DLD1 (cell line): ENCODE measurements around the gene PDE1A.
"Not testable (repeated sequence)": the region's sequence is repeated elsewhere in the genome, so short reads cannot be mapped to it uniquely, and the experiment has no call there.

ENCODE experiments used
- in situ Hi-C: cut with HindIII; loops from 2 replicates; pipeline ENCODE4 v1.10.0; 2017; ENCODE audit warnings: low sequenced_read_pairs

Gene PDE1A

GRCh38 chr2:182291296-182291695 is 135.5 kb downstream of the PDE1A start:
- in situ Hi-C loops, result no loop called here

- in situ Hi-C loops, result no loop called here
Observed at GRCh38 chr2:182283512-182283911, 143.3 kb downstream of the PDE1A start.

DNA sequence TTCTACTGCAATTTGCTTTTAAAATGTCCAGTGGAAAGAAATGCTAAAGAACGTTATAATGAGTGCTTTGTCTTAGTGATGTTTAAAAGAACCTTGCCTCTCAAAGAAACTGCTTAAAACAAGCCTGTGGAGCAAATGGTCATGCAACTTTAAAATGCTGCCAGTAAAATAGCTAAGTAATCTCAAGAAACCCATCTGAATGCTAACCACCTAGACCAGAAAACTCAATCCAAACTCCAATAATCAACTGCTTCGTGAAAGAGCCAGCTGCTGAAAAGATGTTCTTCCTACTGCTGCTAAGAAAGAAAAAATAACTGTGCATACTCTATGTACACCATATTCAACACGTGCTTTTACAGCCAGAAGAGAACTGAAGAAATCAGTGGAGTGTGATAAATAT is 145.6 kb downstream of the PDE1A start:
- in situ Hi-C loops, result no loop called here

DNA sequence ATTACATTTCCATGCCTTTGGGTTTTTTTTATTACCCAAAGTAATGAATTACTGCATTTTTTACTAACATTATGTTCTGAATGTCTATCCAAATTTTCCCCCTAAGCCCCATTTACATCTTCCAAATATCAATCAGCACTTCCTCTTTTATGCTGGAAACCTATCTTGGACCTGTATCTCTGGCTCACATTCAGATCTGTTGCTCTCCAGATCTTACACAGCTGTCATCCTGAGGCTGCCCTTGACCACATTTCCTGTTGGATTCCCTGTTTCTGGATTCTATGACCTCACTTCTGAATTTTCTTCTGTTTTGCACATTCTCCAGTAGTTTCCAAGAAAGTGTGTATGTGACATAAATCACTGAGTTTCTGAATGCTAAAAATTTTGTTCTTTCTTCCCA is 146.7 kb downstream of the PDE1A start:
- in situ Hi-C loops, result no loop called here

GRCh38 chr2:182276662-182277061 is 150.2 kb downstream of the PDE1A start:
- in situ Hi-C loops, result not testable (repeated sequence)

DNA sequence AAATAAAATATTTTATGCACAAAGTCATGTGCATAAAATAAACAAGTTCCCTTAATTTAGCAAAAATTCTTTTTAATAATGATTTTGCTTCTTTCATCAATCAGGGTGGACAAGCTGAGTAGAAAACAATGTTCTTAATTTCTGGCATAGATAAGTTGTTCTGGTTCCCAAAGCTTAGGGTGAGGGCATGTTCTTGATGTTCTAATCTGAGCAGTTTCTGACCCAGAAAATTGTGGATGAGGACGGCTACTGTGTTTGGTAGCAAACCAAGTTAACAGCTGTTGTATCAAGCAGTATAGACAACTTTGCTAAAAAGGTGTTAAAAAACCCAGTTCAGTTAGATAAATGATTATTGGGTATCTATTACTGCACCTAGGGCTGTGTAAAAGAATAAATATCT is 158.9 kb downstream of the PDE1A start:
- in situ Hi-C loops, result no loop called here

DNA sequence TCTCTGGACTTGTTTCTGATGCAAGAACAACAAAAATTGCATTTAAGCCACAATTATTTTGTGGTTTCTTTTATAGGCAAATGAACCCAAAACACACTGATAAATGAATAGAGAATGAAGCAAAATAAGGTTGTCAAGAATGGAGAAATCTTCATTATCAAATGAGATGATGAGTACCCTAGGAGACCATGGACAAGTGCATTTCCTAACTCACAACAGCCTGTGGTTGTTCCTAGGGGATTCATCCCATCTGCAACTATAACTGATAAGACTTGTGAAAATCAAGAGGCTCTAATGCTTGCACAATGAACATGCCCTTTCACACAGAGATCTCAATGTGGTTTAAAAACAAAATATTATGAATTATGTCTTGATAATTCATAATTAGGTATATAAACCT is 159.9 kb downstream of the PDE1A start:
- in situ Hi-C loops, result no loop called here

GRCh38 chr2:182265718-182266117 is 161.1 kb downstream of the PDE1A start:
- in situ Hi-C loops, result no loop called here

DNA sequence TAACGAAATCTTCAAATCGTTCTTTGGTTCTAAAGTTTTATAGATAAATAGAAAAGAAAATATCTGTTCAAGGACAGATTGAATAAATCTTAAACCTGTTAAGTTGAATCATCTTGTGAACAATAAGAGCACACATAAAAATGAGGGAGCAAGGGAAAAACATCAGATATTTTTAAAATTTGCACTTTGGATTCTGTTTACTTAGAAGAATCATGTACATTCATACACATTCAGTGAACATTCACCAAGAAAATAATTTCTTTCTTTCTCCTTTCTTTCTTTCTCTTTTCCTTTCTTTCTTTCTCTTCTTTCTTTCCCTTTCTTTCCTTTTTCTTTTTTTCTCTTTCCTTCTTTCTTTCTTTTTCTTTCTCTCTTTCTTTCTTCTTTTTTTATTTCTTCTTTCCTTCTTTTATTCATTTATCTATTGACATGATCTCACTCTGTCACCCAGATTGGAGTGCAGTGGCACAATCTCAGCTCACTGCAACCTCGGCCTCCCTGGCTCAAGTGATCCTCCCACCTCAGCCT is 164.9 kb downstream of the PDE1A start:
- in situ Hi-C loops, result no loop called here

GRCh38 chr2:182259629-182260150 is 167.1 kb downstream of the PDE1A start:
- in situ Hi-C loops, result no loop called here

- in situ Hi-C loops, result no loop called here
Observed at GRCh38 chr2:182252534-182252933, 174.3 kb downstream of the PDE1A start.

DNA sequence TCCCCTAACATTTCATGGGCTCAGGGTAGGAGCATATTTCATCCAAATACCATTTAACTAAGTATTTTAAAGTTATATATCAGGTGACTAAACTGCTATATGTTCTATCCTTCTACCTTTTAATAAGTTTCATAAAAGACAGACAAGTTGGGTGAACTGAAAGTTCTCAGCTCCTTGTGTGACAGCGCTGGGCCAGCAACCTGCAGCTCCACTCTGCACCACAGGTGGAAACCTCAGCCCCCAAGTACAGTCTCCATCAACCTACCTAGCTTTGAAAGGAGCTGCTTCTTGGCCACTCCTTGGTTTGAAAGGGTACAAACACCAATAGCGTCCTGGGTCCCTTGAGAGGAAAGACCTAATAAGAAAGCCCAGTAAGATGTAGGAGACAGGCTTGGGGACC is 177.9 kb downstream of the PDE1A start:
- in situ Hi-C loops, result no loop called here

GRCh38 chr2:182248362-182248761 is 178.5 kb downstream of the PDE1A start:
- in situ Hi-C loops, result no loop called here

- in situ Hi-C loops, result no loop called here
Observed at GRCh38 chr2:182247831-182248230, 179.0 kb downstream of the PDE1A start.

- in situ Hi-C loops, result no loop called here
Observed at GRCh38 chr2:182245963-182246362, 180.9 kb downstream of the PDE1A start.

GRCh38 chr2:182242609-182243008 is 184.2 kb downstream of the PDE1A start:
- in situ Hi-C loops, result no loop called here

GRCh38 chr2:182241936-182242335 is 184.9 kb downstream of the PDE1A start:
- in situ Hi-C loops, result no loop called here

GRCh38 chr2:182240862-182241371 is 185.9 kb downstream of the PDE1A start:
- in situ Hi-C loops, result no loop called here

GRCh38 chr2:182230561-182230960 is 196.3 kb downstream of the PDE1A start:
- in situ Hi-C loops, result no loop called here

GRCh38 chr2:182229297-182229696 is 197.5 kb downstream of the PDE1A start:
- in situ Hi-C loops, result no loop called here

DNA sequence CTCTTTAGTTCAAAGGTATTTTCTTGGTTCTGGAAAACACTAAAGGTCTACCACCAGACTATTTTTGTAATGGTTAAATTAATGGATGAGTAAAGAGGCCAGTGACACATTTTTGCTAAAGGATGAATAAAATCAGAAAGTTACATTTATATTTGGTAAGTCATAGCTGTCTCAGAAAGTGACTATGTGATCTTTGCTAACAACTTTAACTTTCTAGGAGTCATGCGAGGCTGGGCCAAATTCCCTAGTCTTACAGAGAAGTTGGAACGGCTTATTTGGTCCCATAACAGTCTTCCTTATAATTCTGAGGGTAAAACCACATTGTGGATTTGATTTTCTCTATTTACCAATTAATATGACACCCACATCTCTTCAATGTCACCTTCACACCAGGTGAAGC is 198.1 kb downstream of the PDE1A start:
- in situ Hi-C loops, result no loop called here

GRCh38 chr2:182228073-182228473 is 198.8 kb downstream of the PDE1A start:
- in situ Hi-C loops, result no loop called here

GRCh38 chr2:182226807-182227206 is 200.0 kb downstream of the PDE1A start:
- in situ Hi-C loops, result no loop called here
